ENCODE measurements around the gene PLEKHH2. TPM values are rescaled to one million over a fixed set of nuclear protein-coding genes. Genes with fewer than 3 reads are reported as not detected.

PLEKHH2 gene
- total RNA-seq, 1 donor from 2014 or later: 0.24 TPM

GRCh38 chr2:43806719-43807031, 169.6 kb downstream of the PLEKHH2 start:
- no peak for DNase-seq (ENCODE audit: low read depth)

GRCh38 chr2:43810452-43810851, 173.4 kb downstream of the PLEKHH2 start:
- DNase-seq (ENCODE audit: low read depth): no peak

DNA sequence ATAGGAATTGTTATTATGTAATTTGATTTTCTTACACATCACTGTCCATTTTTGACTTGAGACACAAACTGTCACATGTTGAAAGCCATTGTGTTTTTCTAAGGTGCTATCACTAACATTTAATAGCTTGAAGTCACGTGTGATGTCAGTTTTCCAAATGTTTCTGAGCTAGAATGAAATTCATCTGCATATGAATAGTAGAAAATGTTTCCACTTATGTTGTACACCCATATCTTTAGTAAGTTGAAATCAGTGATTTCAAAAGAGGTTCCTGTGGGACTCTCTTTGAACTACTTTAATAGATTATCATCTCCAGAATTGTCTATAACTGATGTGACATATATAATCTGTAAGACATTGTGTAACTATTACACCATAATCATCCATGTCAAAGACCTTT, 173.8 kb downstream of the PLEKHH2 start:
- no peak for DNase-seq (ENCODE audit: low read depth)

DNA sequence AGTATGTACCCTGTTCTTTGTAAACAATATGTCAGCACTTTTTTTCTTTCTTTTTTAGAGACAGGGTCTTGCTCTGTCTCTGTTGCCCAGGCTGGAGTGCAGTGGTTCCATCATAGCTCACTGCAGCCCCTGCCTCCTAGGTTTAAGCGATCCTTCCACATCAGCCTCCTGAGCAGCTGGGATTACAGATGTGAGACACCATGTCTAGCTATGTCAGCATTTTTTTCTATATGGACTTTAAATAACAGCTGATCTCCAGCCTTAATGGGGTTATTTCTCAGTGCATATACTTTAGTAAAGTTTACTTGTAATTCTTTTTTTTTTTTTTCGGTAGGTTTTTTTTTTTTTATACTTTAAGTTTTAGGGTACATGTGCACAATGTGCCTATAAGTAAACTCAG, 174.9 kb downstream of the PLEKHH2 start:
- no peak for DNase-seq (ENCODE audit: low read depth)

DNA sequence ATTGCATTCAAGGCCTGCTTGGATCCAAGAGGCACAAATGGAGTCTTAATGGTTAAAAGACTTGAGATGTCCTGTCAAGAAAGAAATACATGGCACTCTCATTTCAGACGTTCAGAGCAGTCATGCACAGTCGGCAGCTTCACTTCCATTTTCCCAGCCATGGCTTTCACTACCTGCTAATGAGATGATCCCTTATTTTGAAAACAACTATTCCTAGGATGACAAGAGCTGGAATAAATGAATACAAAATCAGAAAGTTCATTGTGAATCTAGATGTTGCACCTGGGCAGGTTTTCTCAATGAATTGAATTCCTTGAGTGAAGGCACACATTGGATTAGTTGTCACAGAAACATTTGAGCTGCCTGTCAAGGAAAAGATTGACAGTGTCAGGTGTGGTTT, 175.9 kb downstream of the PLEKHH2 start:
- no peak for DNase-seq (ENCODE audit: low read depth)

GRCh38 chr2:43814711-43815110, 177.7 kb downstream of the PLEKHH2 start:
- DNase-seq (ENCODE audit: low read depth): no peak

Other genes starting within 250 kb of the PLEKHH2 start
- 16.9 and 23.2 TPM in 2 replicates for gene THADA, start 41.2 kb upstream of the PLEKHH2 start, total RNA-seq
- gene C1GALT1C1L, start 39.2 kb downstream of the PLEKHH2 start, total RNA-seq: 0.24 TPM in 1 of 2 replicates, not detected in the other
- 24.7 and 29.0 TPM in 2 replicates for gene DYNC2LI1, start 136.8 kb downstream of the PLEKHH2 start, total RNA-seq
- gene ABCG5, start 201.6 kb downstream of the PLEKHH2 start, total RNA-seq: not detected in 2 replicates
- not detected in 2 replicates for gene ABCG8, start 201.7 kb downstream of the PLEKHH2 start, total RNA-seq